NCI-H187 treated with DMSO at 0.1 percent for 48 hours (cell line): ENCODE measurements around the gene IGF1R.
A peak's percentile ranks its signal among the peaks of the same experiment; 100 is the strongest.

Experiments
- DNase-seq: peaks from one replicate; lab custom pipeline; 2025; lab: John Stamatoyannopoulos, UW

The IGF1R gene

GRCh38 chr15:98827217-98827616 is 178.9 kb downstream of the IGF1R start:
- no peak for DNase-seq

GRCh38 chr15:98830034-98830634 is 181.8 kb downstream of the IGF1R start:
- no peak for DNase-seq

GRCh38 chr15:98834976-98835375 is 186.6 kb downstream of the IGF1R start:
- no peak for DNase-seq

- DNase-seq, result no peak
Observed at GRCh38 chr15:98835876-98836275, 187.5 kb downstream of the IGF1R start.

GRCh38 chr15:98838387-98839259 is 190.3 kb downstream of the IGF1R start:
- DNase-seq, result no peak

GRCh38 chr15:98840053-98840452 is 191.7 kb downstream of the IGF1R start:
- no peak for DNase-seq

- no peak for DNase-seq
Observed at GRCh38 chr15:98841419-98841970, 193.2 kb downstream of the IGF1R start.

- DNase-seq, result no peak
Observed at GRCh38 chr15:98842192-98842972, 194.0 kb downstream of the IGF1R start.

- no peak for DNase-seq
Observed at GRCh38 chr15:98842973-98843285, 194.6 kb downstream of the IGF1R start.

GRCh38 chr15:98843844-98844243 is 195.5 kb downstream of the IGF1R start:
- no peak for DNase-seq

GRCh38 chr15:98844261-98844660 is 195.9 kb downstream of the IGF1R start:
- no peak for DNase-seq

- no peak for DNase-seq
Observed at GRCh38 chr15:98845138-98845884, 197.0 kb downstream of the IGF1R start.

GRCh38 chr15:98850961-98851572 is 202.7 kb downstream of the IGF1R start:
- peak; percentile 50 for DNase-seq

GRCh38 chr15:98853161-98853560 is 204.8 kb downstream of the IGF1R start:
- DNase-seq, result peak; percentile 65

- no peak for DNase-seq
Observed at GRCh38 chr15:98853617-98854420, 205.5 kb downstream of the IGF1R start.

GRCh38 chr15:98854496-98854895 is 206.2 kb downstream of the IGF1R start:
- no peak for DNase-seq

GRCh38 chr15:98855067-98855814 is 206.9 kb downstream of the IGF1R start:
- no peak for DNase-seq

GRCh38 chr15:98855815-98856531 is 207.6 kb downstream of the IGF1R start:
- DNase-seq, result no peak

- DNase-seq, result no peak
Observed at GRCh38 chr15:98856532-98856907, 208.2 kb downstream of the IGF1R start.
